Activated naive CD8-positive, alpha-beta T cell (primary cell): Measurements from ENCODE around the gene FAM156A.
"Not testable (repeated sequence)": the region's sequence is repeated elsewhere in the genome, so short reads cannot be mapped to it uniquely, and the experiment has no call there.

Experiments
- H3K27ac Mint-ChIP-seq: one replicate; pipeline ENCODE4 v1.8.0; 2021; ENCODE audit warnings: mixed read lengths
- H3K27me3 Mint-ChIP-seq: one replicate; pipeline ENCODE4 v1.8.0; 2021; ENCODE audit warnings: mixed read lengths
- H3K36me3 Mint-ChIP-seq: one replicate; pipeline ENCODE4 v1.8.0; 2021; ENCODE audit warnings: mixed read lengths
- H3K4me1 Mint-ChIP-seq: one replicate; pipeline ENCODE4 v1.8.0; 2021; ENCODE audit warnings: low read depth, mixed read lengths
- H3K4me3 Mint-ChIP-seq: one replicate; pipeline ENCODE4 v1.8.0; 2021; ENCODE audit warnings: mild to moderate bottlenecking, mixed read lengths
- H3K9me3 Mint-ChIP-seq: one replicate; pipeline ENCODE4 v1.8.0; 2021; ENCODE audit warnings: low read depth, mixed read lengths

The FAM156A gene

DNA sequence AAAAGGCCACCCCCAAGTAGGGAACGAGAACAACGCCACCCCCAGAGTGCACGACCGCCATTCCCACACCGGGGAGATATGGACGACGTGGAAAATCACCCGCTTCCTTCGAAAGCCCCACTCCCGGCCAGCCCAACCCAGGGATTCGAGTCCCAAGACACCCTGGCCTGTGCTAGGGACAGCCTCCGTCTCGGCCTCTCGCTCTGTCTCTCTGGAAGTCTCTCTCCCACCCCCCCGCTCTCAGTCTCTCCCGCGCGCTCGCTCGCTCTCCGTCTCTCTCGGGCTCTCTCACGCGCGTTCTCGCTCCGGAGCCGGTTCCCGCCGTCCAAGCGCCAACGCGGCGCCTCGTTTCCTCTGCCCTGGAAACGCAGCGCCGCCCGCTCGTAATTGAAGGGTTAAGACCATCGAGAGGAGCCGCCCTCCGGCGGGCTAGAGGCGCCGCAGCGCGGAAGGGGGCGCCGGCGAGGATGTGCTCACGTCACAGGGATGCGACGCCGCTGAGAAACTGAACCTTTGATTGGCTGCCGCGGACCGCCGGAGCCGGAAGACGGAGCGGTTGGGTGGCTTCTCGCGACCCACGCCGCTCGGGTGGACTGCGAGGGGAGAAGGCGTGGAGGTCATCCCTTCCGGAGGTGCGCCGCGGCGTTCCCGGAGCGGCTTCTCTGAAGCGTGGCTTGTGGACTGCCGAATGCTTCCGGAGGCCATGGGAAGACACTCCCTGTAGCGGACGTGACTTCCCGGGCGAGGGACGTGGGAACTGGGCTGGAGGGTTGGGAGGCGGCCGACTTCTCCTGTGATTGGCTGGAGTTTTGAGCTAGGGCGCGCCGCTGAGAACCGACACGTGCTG lies at the start of gene FAM156A:
Gene FAM156A (minus strand): TSS at position 406 of the 847 bp plus-strand sequence. CDS start 9,930 bp downstream, outside the sequence.
- not testable (repeated sequence) for H3K4me3 Mint-ChIP-seq, H3K9me3 Mint-ChIP-seq, H3K4me1 Mint-ChIP-seq, H3K36me3 Mint-ChIP-seq, H3K27ac Mint-ChIP-seq, H3K27me3 Mint-ChIP-seq

GRCh38 chrX:53005327-53005726 lies 47.0 kb upstream of the FAM156A start:
- no peaks in the 10 kb centered on the region for H3K9me3 Mint-ChIP-seq
- no peaks in the 10 kb centered on the region for H3K36me3 Mint-ChIP-seq
- H3K27me3 Mint-ChIP-seq: peaks cover 2% of the 10 kb centered on the region
- H3K27ac Mint-ChIP-seq: no peak overlapping the region
- H3K4me3 Mint-ChIP-seq: no peak overlapping the region
- peaks cover 3% of the 10 kb centered on the region for H3K4me1 Mint-ChIP-seq

GRCh38 chrX:53004811-53005210 lies 46.5 kb upstream of the FAM156A start:
- H3K27ac Mint-ChIP-seq: no peak overlapping the region
- H3K27me3 Mint-ChIP-seq: peaks cover 2% of the 10 kb centered on the region

GRCh38 chrX:53004038-53004437 lies 45.7 kb upstream of the FAM156A start:
- H3K27me3 Mint-ChIP-seq: peaks cover 2% of the 10 kb centered on the region
- no peak overlapping the region for H3K4me3 Mint-ChIP-seq
- no peaks in the 10 kb centered on the region for H3K36me3 Mint-ChIP-seq
- H3K27ac Mint-ChIP-seq: no peak overlapping the region
- H3K4me1 Mint-ChIP-seq: peaks cover 3% of the 10 kb centered on the region
- H3K9me3 Mint-ChIP-seq: no peaks in the 10 kb centered on the region

More at GRCh38 chrX:53004811-53005210, 46.5 kb upstream of the FAM156A start:
- Mint-ChIP-seq H3K4me1 (peaks cover 3% of the 10 kb centered on the region), H3K4me3 (no peak overlapping the region), H3K9me3 (no peaks in the 10 kb centered on the region), H3K36me3 (no peaks in the 10 kb centered on the region)

GRCh38 chrX:53003111-53003510 lies 44.8 kb upstream of the FAM156A start:
- H3K27ac Mint-ChIP-seq: no peak overlapping the region
- H3K4me1 Mint-ChIP-seq: peaks cover 3% of the 10 kb centered on the region
- peaks cover 2% of the 10 kb centered on the region for H3K27me3 Mint-ChIP-seq
- no peak overlapping the region for H3K4me3 Mint-ChIP-seq
- H3K9me3 Mint-ChIP-seq: no peaks in the 10 kb centered on the region
- H3K36me3 Mint-ChIP-seq: no peaks in the 10 kb centered on the region

GRCh38 chrX:53001958-53002357 lies 43.6 kb upstream of the FAM156A start:
- Mint-ChIP-seq H3K27ac (no peak overlapping the region), H3K36me3 (no peaks in the 10 kb centered on the region), H3K4me1 (peaks cover 3% of the 10 kb centered on the region)

DNA sequence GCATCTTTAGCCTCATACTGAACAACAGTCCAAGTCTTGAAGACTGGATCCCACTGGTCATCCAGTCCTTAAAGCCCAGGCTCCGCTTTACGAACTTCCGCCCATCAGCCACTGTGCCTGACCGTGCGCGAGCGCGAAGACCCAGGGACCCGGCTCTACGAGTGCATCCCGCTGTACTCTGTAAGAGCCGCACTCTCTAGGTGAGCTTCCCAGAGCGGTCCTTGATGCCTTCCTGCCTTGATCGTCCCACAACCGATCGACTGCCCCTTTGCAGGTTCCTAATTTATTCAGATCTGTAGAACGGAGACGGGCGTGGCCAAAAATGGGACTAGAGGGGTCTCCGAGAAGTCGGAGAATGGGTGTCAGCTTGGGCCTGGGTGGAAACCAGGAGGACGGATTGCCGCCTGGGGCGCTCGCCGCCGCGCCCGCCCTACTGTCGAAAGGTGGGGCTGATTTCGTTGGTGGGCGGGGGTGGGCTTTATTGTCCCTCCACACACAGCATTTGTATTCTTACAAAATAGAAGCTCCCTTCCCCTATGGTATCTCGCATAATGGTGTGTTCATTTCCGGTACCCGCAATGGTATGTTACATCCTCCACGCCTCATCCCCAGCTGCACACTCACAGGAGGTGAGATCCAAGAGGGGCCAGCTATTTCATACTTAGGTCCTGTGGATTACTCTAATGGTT lies 42.3 kb upstream of the FAM156A start:
- Mint-ChIP-seq H3K4me3 (peak overlapping the region; percentile 67), H3K36me3 (no peaks in the 10 kb centered on the region), H3K9me3 (no peaks in the 10 kb centered on the region), H3K4me1 (peaks cover 10% of the 10 kb centered on the region), H3K27me3 (peaks cover 2% of the 10 kb centered on the region), H3K27ac (no peak overlapping the region)

More at GRCh38 chrX:53001958-53002357, 43.6 kb upstream of the FAM156A start:
- H3K4me3 Mint-ChIP-seq: no peak overlapping the region
- peaks cover 2% of the 10 kb centered on the region for H3K27me3 Mint-ChIP-seq
- H3K9me3 Mint-ChIP-seq: no peaks in the 10 kb centered on the region

DNA sequence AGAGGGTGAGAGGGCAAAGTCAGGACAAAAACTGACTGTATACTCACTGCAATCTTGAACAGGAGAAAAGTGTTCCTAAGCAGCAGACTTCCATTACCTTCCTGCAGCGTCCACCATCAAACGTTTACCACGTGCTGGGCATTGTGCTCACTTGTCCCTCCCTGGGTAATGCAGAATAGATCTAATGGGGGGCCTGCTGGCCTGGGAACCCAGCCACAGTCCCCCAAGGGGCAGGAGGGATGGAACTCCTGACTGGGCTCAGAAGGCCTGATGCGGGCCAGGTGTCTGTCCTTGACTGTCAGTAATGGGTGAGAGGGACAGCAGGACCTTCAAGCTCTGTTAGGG lies 37.6 kb upstream of the FAM156A start:
- H3K36me3 Mint-ChIP-seq: no peaks in the 10 kb centered on the region
- peak overlapping the region; percentile 98 for H3K27ac Mint-ChIP-seq

DNA sequence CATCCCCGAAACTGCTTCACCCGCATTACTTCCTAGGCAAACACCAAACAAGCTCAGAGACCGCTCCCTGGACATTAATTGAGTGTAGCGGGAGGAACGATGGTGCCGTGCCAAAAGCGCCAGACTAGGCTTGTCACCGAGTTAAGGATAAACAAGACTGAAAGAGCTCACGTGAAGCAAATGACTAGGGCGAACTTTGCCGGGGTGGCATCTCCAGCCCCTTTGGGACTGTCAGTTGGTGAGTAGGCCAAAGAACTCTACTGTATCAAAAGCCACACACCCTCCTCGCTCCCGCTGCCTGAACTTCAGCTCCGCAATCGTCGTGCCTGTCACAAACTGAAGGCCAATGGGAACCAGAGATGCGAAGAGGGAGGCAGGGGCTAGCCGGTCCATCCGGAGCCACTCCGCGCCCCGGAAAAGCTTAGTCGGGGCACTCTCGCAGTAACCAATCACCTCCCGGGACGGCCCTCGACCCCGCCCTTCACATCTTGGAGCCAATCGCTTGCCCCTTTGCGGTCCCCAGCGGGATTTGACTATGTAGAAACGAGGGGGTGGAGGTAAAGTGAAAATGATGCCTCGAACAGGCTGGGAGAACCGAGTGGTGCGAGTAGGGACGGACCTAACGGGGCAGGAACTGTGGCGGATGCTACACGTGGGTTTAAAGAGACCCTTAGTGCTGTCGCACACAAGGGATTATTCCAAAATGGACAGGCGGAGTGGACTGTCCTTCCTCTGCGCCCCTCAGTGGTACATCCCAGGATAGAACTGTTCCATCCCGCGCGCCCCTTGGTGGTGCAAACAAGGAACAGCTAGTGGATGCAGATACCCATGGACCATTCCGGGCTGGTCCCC lies 37.0 kb upstream of the FAM156A start:
- Mint-ChIP-seq H3K27ac (peak overlapping the region; percentile 98), H3K4me1 (peaks cover 13% of the 10 kb centered on the region), H3K36me3 (no peaks in the 10 kb centered on the region), H3K4me3 (peak overlapping the region; percentile 94), H3K9me3 (no peaks in the 10 kb centered on the region), H3K27me3 (no peaks in the 10 kb centered on the region)

More for the DNA sequence above, 37.6 kb upstream of the FAM156A start:
- Mint-ChIP-seq H3K4me1 (peaks cover 15% of the 10 kb centered on the region), H3K27me3 (no peaks in the 10 kb centered on the region), H3K9me3 (no peaks in the 10 kb centered on the region), H3K4me3 (peak overlapping the region; percentile 94)

DNA sequence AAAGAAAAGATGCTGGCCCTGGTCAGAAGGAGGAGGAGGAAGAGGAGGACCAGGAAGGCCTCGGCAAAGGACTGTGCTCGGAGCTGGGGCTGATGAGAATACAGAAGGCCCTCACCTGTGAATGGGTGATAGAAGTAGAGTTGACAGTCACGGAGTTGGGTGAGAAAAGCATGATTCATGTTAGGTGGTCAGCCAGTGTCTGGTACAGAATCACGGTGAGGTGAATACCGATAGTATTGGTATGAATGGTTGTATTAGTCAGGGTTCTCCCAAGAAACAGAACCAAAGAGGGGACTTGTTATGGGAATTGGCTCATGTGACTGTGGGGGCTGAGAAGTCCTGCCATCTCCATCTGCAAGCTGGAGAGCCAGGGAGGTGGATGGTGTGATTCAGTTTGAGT lies 32.5 kb upstream of the FAM156A start:
- peaks cover 19% of the 10 kb centered on the region for H3K4me1 Mint-ChIP-seq
- no peaks in the 10 kb centered on the region for H3K36me3 Mint-ChIP-seq
- H3K27ac Mint-ChIP-seq: peak overlapping the region; percentile 6
- H3K27me3 Mint-ChIP-seq: no peaks in the 10 kb centered on the region
- no peaks in the 10 kb centered on the region for H3K9me3 Mint-ChIP-seq
- no peak overlapping the region for H3K4me3 Mint-ChIP-seq

GRCh38 chrX:52990011-52990631 lies 31.8 kb upstream of the FAM156A start:
- H3K9me3 Mint-ChIP-seq, H3K4me3 Mint-ChIP-seq: not testable (repeated sequence)

DNA sequence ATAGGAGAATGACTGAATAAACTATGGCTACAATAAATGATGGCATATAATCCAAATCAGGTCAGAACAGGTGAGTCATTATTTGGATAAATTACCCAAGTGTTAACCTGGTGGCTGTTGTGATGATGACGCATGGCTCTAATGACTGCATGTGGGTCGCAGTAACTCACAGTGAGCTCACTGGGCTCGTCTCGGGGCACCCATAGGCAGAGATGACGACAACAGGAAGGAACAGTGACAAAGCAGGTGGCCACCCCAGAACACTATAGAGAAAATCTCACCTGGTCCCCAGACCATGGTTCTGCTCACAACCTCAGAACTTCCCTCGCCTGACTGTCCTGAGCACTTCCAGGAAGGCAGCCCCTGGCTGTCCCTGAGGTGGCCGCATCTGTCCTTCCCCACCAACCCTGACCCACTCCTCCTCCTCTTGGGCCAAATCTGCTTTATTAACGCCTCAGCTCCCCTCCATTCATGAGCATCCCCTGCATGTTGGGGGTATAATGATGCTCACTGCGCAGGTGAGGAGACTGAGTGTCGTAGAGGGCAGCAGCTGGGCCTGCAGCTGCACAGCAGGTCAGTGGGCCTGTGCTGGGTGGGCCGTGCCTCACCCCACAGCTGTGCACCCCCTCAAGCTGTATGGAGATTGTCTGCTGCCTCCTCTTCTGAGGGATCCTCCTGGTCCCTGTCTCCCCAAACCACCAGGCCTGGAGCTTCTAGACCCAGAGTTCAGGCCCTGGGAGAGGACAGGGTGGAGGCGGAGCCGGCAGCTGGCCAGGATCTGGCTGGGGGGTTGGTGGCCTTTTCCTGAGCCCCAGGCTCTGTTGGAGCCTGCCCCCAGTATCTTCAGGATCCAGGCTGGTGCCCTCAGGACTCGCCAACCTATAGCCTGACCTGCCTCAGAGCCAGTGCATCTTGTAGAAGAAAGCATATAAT lies 30.9 kb upstream of the FAM156A start:
- Mint-ChIP-seq H3K4me1 (peaks cover 15% of the 10 kb centered on the region), H3K27me3 (no peaks in the 10 kb centered on the region), H3K4me3 (no peak overlapping the region), H3K9me3 (no peaks in the 10 kb centered on the region), H3K27ac (no peak overlapping the region), H3K36me3 (no peaks in the 10 kb centered on the region)

More at GRCh38 chrX:52990011-52990631, 31.8 kb upstream of the FAM156A start:
- H3K27me3 Mint-ChIP-seq, H3K36me3 Mint-ChIP-seq: not testable (repeated sequence)
- Mint-ChIP-seq H3K4me1 (peaks cover 17% of the 10 kb centered on the region), H3K27ac (peak overlapping the region; percentile 86)

GRCh38 chrX:52983321-52984000 lies 25.1 kb upstream of the FAM156A start:
- no peaks in the 10 kb centered on the region for H3K27me3 Mint-ChIP-seq
- no peaks in the 10 kb centered on the region for H3K9me3 Mint-ChIP-seq
- no peaks in the 10 kb centered on the region for H3K36me3 Mint-ChIP-seq
- no peak overlapping the region for H3K4me3 Mint-ChIP-seq
- H3K27ac Mint-ChIP-seq: no peak overlapping the region
- no peaks in the 10 kb centered on the region for H3K4me1 Mint-ChIP-seq
